Hepatic stellate cell (primary cell): ENCODE results near the gene PDP2.

Source experiments
- DNase-seq: peaks from one replicate; pipeline ENCODE4 v3.0.0; 2011; ENCODE audit warnings: low spot score

PDP2 gene

GRCh38 chr16:66903544-66904427, 23.5 kb downstream of the PDP2 start:
- DNase-seq = no peak

GRCh38 chr16:66904428-66904845, 24.1 kb downstream of the PDP2 start:
- DNase-seq = no peak

- DNase-seq = peak; percentile 86
Observed at GRCh38 chr16:66904846-66905632, 24.7 kb downstream of the PDP2 start.

DNA sequence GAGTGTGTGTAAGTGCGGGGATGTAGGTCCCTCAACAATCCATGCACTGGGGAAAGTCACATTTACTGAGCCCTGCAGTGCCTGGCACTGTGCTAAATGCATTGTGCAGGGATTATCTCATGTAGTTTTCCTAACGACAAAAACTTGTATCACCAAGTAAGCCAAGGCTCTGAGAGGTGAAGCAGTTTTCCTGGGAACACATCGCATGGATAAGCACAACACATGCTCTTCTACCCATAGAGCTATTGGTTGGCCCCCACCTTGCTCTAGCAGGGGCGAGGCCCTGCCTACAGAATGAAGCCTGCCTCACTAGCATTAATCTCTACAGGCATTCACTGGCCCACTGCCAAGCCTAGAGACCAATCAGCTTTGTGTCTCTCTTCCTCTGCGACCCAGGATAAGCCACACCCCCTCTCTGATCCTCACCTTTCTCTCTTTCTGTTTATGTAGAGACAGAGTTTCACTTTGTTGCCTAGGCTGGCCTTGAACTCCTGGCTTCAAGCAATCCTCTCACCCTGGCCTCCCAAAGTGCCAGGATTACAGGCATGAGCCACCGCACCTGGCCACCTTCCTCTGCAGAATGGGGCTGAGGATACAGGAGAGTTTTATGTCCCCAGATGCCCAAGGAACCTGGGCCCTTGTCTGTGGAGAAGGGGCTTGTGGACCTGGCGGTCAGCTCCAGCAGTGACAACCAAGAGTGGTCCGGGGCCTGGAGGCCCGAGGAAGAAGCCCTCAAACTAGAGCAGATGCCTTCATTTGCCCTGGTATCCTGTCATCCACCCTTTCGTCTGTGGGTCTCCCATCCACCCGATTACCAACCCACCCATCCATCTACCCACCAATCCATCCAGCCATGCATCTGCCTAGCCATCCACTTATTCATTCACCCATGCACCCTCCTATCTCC, 25.6 kb downstream of the PDP2 start:
- peak; percentile 11 for DNase-seq

DNA sequence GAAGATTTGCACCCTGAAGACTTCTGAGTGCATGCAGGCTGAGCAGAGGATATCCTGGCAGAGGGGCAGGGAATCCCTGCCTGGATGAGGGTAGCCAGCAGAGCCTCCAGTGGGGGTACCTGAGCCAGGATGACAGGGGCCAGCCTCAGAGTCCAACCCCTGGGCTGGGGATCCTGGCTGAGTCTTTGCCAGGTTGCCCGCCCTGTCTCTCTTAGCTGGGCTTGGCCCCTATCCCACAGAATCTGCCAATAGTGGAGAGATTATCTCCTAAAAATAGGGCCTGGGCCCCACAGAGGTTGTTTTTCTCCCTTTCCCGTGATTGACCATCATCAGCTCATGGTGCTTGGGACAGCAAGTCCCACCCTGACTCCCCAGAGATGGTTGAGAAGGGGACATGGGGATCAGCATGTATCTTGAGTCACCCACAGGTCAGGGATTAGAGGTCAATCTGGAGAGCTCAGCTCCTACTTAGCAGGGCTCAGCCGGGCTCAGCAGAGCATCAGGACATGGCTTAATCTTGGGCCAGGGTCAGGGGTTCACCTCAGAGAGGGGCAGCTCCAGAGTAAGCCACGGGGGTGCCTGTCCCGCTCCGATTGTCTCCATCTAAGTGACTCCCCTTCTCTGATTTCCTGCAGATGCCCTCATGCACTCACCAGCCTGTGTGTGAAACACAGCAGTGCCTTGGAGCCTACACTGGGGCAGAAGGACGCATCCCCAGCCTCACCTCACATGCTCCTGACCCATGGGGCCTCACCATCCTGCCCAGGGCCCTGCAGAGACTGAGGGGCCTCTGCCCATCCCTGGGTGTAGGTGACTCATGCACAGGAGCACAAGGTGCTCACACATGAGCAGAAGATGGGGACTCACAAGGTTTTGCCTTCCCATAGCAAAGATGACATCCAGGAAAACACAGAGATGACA, 26.9 kb downstream of the PDP2 start:
- peak; percentile 1 for DNase-seq

- no peak for DNase-seq
Observed at GRCh38 chr16:66908116-66908515, 27.8 kb downstream of the PDP2 start.

- DNase-seq = no peak
Observed at GRCh38 chr16:66908762-66909559, 28.6 kb downstream of the PDP2 start.

DNA sequence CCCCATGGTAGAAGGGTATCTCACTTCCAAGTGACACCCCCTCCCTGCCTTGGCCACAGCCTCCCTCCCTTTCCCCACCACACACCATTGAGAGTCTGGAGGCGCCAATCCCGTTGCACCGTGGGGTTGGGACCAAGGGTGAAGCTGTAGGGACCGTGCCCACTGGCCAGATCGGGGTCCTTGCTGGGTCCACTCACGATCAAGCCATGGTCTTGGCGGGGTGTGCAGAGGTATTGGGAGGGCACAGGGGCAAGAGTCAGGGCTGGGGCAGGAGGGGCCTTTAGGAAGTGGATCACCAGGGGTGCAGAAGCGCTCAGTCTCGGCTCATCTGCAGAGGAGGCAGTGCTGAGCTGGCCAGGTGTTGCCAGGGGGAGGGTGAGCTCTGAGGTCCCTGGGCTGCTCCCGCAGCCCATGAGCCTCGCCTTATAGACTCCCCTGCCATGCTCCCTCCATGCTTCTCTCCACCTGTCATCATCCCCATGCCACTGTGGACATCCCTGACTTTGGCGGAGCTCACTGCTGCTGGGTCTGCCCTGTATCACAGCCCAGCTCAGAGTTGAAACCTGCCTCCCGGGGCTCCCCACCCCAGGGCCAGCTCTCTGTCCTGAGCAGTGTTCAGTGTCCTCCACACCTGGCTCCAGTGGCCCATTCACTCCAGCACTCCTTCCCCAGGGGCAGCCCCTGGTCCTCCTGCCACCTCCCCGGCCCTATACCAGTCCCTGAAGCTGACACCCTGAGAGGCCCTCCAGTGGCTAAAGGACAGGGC, 30.0 kb downstream of the PDP2 start:
- DNase-seq = no peak

DNA sequence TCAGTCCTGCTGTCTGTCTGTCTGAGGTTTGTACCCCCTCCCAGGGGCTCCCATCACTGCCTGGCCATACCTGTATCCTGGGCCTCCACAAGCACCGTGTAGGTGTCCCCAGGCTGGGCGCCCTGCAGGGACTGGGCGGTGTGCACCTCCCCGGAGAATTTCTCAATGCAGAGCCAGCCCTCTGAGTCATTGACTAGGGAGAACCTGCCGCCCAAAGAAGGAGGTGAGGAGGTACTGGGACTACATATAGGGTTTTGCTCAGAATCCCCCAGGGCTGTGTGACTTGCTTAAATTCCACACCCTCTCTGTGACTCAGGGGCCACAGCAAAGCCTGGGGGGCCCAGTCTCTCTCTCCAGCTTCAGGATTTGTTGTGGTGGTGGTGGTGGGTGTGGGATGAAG, 30.8 kb downstream of the PDP2 start:
- no peak for DNase-seq

DNA sequence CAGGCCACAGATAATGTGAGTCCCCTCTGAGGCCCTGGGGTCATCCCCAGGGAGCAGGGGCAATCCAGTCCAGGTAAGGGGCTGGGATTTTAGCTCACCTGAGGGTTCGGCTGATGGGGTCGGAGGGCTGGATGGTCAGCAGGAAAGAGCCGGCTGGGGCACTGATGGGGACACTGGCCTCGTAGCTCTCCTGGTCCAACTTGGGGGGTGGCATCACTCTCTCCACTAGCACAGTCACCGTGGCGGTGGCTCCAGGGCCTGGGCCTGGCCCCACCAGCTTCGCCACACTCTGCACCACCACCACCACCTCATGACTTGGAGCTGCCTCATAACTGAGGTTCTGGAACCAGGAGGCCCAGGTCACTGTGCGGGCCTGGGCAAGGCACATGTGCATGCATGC, 31.5 kb downstream of the PDP2 start:
- no peak for DNase-seq

- no peak for DNase-seq
Observed at GRCh38 chr16:66913081-66913480, 32.8 kb downstream of the PDP2 start.

DNA sequence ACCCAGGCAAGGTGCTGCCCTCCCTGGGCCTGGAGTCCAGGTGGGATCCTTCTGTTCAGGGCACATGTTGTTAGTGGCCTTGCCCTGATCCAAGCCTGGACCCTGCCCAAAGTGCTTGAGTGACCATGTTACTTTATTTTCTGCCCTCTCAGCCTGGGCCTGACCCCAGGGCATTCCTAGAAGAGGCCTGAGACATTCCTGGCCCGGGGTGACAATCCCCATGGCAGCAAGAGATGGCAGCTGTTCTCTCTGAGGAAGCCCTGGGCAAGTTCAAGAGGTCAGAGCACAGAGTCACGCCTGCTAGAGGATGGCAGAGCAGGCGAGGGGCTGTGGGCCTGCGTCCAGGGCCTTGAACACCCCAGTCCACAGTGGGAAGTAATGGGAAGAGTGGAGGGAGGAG, 33.4 kb downstream of the PDP2 start:
- no peak for DNase-seq

- DNase-seq = no peak
Observed at GRCh38 chr16:66914541-66914940, 34.2 kb downstream of the PDP2 start.

- DNase-seq = no peak
Observed at GRCh38 chr16:66915041-66915440, 34.7 kb downstream of the PDP2 start.

DNA sequence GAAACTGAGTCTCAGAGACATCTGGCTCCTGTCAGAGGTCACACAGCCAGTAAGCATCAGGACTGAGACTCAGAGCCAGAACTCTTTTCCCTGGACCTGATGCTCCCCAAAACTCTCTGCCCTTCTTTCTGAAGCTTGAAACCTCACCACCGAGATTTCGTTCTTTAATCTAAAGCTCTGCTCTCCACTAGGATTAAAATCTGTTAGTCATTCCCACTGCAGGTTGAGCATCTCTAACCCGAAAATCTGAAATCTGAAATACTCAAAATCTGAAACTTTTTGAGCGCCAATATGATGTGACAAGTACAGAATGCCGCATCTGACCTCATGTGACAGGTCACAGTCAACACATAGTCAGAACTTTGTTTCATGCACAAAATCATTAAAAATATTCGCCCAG, 36.2 kb downstream of the PDP2 start:
- DNase-seq = no peak

GRCh38 chr16:66917741-66918140, 37.4 kb downstream of the PDP2 start:
- no peak for DNase-seq

DNA sequence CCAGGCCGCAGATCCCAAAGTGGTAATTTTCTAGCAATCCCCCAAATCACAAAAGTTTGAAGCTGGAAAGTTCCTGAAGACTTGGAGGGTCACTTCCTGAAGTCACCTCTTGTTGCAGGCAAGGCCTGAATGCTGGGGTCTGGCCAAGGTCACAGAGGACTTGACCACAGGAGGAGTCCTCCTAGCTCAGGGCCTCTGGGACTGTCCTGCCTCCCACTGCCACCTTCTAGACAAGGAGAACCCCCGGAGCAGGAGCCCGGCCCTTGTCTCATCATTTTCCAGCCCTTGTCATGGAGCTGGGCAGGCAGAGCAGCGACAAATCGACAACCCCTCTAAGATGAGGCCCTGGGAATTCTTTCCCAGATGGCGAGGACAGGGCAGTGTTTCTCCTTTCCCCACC, 38.0 kb downstream of the PDP2 start:
- DNase-seq = no peak

DNA sequence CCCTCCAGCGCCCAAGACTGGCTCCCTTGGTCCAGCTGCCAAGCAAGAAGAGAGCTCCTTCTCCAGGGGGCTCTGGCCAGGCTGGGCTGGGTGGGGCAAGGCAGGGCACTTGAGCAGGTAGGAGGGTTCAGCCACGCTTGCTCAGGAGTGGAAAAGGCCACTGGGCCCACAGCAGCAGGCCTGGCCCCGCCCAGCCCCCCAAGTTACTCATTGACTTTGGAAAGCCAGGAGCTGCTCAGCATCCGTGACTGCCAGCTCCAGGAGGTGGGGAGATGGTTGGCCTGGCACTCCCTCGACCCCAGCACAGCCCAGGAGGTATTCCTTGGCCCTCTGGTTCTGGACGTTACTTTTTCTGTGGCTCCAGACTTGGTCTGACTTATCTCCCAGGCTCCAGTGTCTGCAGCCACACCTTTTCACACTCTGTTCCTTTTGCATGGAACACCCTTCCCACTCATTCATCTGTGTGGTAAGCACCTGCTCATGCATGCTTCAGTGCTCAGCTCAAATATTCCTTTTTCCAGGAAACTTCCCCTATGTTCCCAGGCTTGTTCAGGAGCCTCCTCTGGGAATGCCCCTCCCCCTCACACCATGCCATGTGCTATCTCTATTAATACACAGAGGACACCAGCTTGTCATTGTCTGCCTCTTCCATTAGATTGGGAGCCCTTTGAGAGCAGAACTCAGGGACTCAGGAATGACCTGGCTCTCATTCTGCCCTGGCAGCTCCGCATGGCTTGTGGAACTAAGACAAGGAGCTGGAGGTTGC, 38.7 kb downstream of the PDP2 start, which contains the start of gene CDH16:
Gene CDH16, minus strand, starts transcription at position 83 of the 766 bp plus-strand sequence. CDS start 820 bp downstream, outside the sequence.
- no peak for DNase-seq
